GM23338 (cell line): ENCODE results near the gene TFF2. TPM values are rescaled to one million over a fixed set of nuclear protein-coding genes. Genes with fewer than 3 reads are reported as not detected.

Experiments
- ATAC-seq: fragments of 200-7000 bp; cut with Tn5 transposase; 3 replicates; pipeline ENCODE4 v1.9.1; 2020
- DNase-seq: peaks from one replicate; pipeline ENCODE4 v3.0.0-alpha.2; 2015; ENCODE audit warnings: low spot score
- H2AFZ ChIP-seq: fragments of 200-600 bp; sonication (generic); 2 replicates; pipeline ENCODE4 v1.8.0; 2016; ENCODE audit warnings: antibody characterized with exemption, mild to moderate bottlenecking, moderate library complexity
- H3F3A ChIP-seq: fragments of 200-600 bp; sonication (generic); replicated peaks from 2 replicates; pipeline ENCODE4 v1.8.0; 2017; ENCODE audit warnings: antibody characterized with exemption, mixed run types, low read depth
- H3K27ac ChIP-seq: fragments of 200-600 bp; sonication (generic); 2 replicates; pipeline ENCODE4 v1.6.1; 2016; ENCODE audit warnings: low read depth
- H3K27me3 ChIP-seq: fragments of 200-600 bp; sonication (generic); 2 replicates; pipeline ENCODE4 v1.8.0; 2016; ENCODE audit warnings: mild to moderate bottlenecking, mixed run types, moderate library complexity; ENCODE audit not compliant: insufficient read depth
- H3K36me3 ChIP-seq: fragments of 200-600 bp; sonication (generic); 2 replicates; pipeline ENCODE4 v1.8.0; 2016; ENCODE audit warnings: mild to moderate bottlenecking; ENCODE audit not compliant: insufficient read depth
- H3K4me1 ChIP-seq: fragments of 200-600 bp; sonication (generic); 2 replicates; pipeline ENCODE4 v1.8.0; 2016; ENCODE audit warnings: mild to moderate bottlenecking, moderate library complexity; ENCODE audit not compliant: insufficient read depth
- H3K4me2 ChIP-seq: fragments of 200-600 bp; sonication (generic); 2 replicates; pipeline ENCODE4 v1.7.1; 2017; ENCODE audit warnings: mixed run types
- H3K4me3 ChIP-seq: fragments of 200-600 bp; sonication (generic); 2 replicates; pipeline ENCODE4 v1.6.1; 2016; ENCODE audit warnings: mixed run types
- H3K79me2 ChIP-seq: fragments of 200-600 bp; sonication (generic); replicated peaks from 2 replicates; pipeline ENCODE4 v1.8.0; 2017; ENCODE audit warnings: mild to moderate bottlenecking; ENCODE audit not compliant: insufficient read depth
- H3K9me2 ChIP-seq: fragments of 200-600 bp; sonication (generic); 2 replicates; pipeline ENCODE4 v1.8.0; 2017; ENCODE audit not compliant: insufficient read depth
- H4K20me1 ChIP-seq: fragments of 200-600 bp; sonication (generic); replicated peaks from 2 replicates; pipeline ENCODE4 v1.8.0; 2017; ENCODE audit warnings: mild to moderate bottlenecking; ENCODE audit not compliant: insufficient read depth
- H3K27ac Mint-ChIP-seq: 2 replicates; pipeline ENCODE4 v1.8.0; 2020; ENCODE audit warnings: inconsistent platforms, mild to moderate bottlenecking, moderate library complexity, mixed read lengths
- H3K27me3 Mint-ChIP-seq: 3 replicates; pipeline ENCODE4 v1.8.0; 2022; ENCODE audit warnings: low read depth, mild to moderate bottlenecking, moderate library complexity, mixed read lengths, inconsistent platforms; ENCODE audit not compliant: insufficient read depth, poor library complexity
- H3K36me3 Mint-ChIP-seq: 3 replicates; pipeline ENCODE4 v1.8.0; 2021; ENCODE audit warnings: low read depth, mild to moderate bottlenecking, inconsistent platforms, moderate library complexity, mixed read lengths
- H3K4me1 Mint-ChIP-seq: 3 replicates; pipeline ENCODE4 v1.8.0; 2020; ENCODE audit warnings: mild to moderate bottlenecking, inconsistent platforms, mixed read lengths
- H3K4me3 Mint-ChIP-seq: 3 replicates; pipeline ENCODE4 v1.8.0; 2021; ENCODE audit warnings: moderate library complexity, mild to moderate bottlenecking, inconsistent platforms, mixed read lengths
- H3K9me3 Mint-ChIP-seq: 3 replicates; pipeline ENCODE4 v1.8.0; 2020; ENCODE audit warnings: moderate library complexity, mild to moderate bottlenecking, inconsistent platforms, mixed read lengths
- EZH2 ChIP-seq: fragments of 200-600 bp; sonication (generic); IDR thresholded peaks from one replicate; pipeline ENCODE4 v1.8.0; 2017; ENCODE audit warnings: antibody characterized with exemption, mild to moderate bottlenecking, low read depth; ENCODE audit not compliant: unreplicated experiment
- EZH2phosphoT487 ChIP-seq: fragments of 200-600 bp; sonication (generic); IDR thresholded peaks from one replicate; pipeline ENCODE4 v1.8.1; 2018; ENCODE audit warnings: antibody characterized with exemption; ENCODE audit not compliant: unreplicated experiment
- NANOG ChIP-seq: IDR thresholded peaks from 2 replicates; pipeline ENCODE4 v1.6.1; 2016; ENCODE audit warnings: antibody characterized with exemption, borderline replicate concordance
- ZNF114 ChIP-seq: fragments of 250-450 bp; sonication (Bioruptor Pico); IDR thresholded peaks from 2 replicates; pipeline ENCODE4 v1.5.0; 2020; ENCODE audit warnings: mild to moderate bottlenecking, moderate library complexity
- ZNF331 ChIP-seq: fragments of 250-450 bp; sonication (Bioruptor Pico); IDR thresholded peaks from 2 replicates; pipeline ENCODE4 v1.5.0; 2020; ENCODE audit warnings: low read depth, mild to moderate bottlenecking, moderate library complexity
- polyA plus RNA-seq: library from polyadenylated mRNA; unstranded; fragments of >200 nt; fragmentation: Nextera tagmentation; extraction: Ambion mirVana; gene quantifications from 2 replicates; pipeline ENCODE4 v1.2.1, GENCODE V29; 2016
- total RNA-seq: library from RNA; depleted of rRNA; stranded (reverse); fragments of >200 nt; shearing (Covaris generic); gene quantifications from 2 replicates; pipeline ENCODE4 v1.2.3, GENCODE V29; 2014
- TF ChIP-seq, protein P1 (sequence below): fragments of 250-450 bp; sonication (Bioruptor Pico); IDR thresholded peaks from 2 replicates; pipeline ENCODE4 v1.5.0; 2020; ENCODE audit warnings: mild to moderate bottlenecking, moderate library complexity
- TF ChIP-seq, protein P2 (sequence below), 2 experiments: fragments of 200-600 bp in 1 of 2; sonication (generic) in 1 of 2; conservative IDR thresholded peaks; 2 replicates each; pipeline versions ENCODE4 v1.5.1 to v1.6.1; 2016 to 2017; ENCODE audit warnings: antibody characterized with exemption in 2 of 2, low read depth in 2 of 2, mild to moderate bottlenecking in 2 of 2, moderate library complexity in 1 of 2
- TF ChIP-seq, protein P3 (sequence below): IDR thresholded peaks from 2 replicates; pipeline ENCODE4 v1.6.1; 2016; ENCODE audit warnings: antibody characterized with exemption

TFF2 gene
- total and polyA plus RNA-seq, 2 experiments from 2014 or later = not detected

DNA sequence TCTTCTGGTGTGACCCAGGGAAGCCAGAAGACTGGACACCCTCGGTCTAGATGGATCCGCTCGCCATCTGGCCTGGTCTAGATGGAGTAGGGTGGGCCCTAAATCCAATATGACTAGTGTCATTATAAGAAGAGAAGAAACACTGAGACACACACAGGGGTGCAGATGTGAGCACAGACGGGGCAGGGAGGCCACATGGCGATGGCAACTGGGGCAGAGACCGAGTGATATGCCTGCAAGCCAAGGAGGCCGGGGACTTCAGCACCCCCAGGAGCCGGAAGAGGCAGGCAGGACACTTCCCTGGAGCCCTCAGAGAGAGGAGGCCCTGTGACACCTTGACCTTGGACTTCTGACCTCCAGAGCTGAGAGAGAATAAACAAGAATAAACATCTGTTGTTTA is 30.0 kb downstream of the TFF2 start (continued):
- TF ChIP-seq, protein P1, sequence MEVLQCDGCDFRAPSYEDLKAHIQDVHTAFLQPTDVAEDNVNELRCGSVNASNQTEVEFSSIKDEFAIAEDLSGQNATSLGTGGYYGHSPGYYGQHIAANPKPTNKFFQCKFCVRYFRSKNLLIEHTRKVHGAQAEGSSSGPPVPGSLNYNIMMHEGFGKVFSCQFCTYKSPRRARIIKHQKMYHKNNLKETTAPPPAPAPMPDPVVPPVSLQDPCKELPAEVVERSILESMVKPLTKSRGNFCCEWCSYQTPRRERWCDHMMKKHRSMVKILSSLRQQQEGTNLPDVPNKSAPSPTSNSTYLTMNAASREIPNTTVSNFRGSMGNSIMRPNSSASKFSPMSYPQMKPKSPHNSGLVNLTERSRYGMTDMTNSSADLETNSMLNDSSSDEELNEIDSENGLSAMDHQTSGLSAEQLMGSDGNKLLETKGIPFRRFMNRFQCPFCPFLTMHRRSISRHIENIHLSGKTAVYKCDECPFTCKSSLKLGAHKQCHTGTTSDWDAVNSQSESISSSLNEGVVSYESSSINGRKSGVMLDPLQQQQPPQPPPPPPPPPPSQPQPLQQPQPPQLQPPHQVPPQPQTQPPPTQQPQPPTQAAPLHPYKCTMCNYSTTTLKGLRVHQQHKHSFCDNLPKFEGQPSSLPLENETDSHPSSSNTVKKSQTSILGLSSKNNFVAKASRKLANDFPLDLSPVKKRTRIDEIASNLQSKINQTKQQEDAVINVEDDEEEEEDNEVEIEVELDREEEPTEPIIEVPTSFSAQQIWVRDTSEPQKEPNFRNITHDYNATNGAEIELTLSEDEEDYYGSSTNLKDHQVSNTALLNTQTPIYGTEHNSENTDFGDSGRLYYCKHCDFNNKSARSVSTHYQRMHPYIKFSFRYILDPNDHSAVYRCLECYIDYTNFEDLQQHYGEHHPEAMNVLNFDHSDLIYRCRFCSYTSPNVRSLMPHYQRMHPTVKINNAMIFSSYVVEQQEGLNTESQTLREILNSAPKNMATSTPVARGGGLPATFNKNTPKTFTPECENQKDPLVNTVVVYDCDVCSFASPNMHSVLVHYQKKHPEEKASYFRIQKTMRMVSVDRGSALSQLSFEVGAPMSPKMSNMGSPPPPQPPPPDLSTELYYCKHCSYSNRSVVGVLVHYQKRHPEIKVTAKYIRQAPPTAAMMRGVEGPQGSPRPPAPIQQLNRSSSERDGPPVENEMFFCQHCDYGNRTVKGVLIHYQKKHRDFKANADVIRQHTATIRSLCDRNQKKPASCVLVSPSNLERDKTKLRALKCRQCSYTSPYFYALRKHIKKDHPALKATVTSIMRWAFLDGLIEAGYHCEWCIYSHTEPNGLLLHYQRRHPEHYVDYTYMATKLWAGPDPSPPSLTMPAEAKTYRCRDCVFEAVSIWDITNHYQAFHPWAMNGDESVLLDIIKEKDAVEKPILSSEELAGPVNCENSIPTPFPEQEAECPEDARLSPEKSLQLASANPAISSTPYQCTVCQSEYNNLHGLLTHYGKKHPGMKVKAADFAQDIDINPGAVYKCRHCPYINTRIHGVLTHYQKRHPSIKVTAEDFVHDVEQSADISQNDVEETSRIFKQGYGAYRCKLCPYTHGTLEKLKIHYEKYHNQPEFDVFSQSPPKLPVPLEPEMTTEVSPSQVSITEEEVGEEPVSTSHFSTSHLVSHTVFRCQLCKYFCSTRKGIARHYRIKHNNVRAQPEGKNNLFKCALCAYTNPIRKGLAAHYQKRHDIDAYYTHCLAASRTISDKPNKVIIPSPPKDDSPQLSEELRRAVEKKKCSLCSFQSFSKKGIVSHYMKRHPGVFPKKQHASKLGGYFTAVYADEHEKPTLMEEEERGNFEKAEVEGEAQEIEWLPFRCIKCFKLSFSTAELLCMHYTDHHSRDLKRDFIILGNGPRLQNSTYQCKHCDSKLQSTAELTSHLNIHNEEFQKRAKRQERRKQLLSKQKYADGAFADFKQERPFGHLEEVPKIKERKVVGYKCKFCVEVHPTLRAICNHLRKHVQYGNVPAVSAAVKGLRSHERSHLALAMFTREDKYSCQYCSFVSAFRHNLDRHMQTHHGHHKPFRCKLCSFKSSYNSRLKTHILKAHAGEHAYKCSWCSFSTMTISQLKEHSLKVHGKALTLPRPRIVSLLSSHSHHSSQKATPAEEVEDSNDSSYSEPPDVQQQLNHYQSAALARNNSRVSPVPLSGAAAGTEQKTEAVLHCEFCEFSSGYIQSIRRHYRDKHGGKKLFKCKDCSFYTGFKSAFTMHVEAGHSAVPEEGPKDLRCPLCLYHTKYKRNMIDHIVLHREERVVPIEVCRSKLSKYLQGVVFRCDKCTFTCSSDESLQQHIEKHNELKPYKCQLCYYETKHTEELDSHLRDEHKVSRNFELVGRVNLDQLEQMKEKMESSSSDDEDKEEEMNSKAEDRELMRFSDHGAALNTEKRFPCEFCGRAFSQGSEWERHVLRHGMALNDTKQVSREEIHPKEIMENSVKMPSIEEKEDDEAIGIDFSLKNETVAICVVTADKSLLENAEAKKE (CRISPR knock-in tag) = no peak
- TF ChIP-seq ZNF114 (CRISPR knock-in tag) = no peak
- TF ChIP-seq ZNF331 (CRISPR knock-in tag) = no peak
- TF ChIP-seq EZH2 = no peak
- TF ChIP-seq, protein P2, sequence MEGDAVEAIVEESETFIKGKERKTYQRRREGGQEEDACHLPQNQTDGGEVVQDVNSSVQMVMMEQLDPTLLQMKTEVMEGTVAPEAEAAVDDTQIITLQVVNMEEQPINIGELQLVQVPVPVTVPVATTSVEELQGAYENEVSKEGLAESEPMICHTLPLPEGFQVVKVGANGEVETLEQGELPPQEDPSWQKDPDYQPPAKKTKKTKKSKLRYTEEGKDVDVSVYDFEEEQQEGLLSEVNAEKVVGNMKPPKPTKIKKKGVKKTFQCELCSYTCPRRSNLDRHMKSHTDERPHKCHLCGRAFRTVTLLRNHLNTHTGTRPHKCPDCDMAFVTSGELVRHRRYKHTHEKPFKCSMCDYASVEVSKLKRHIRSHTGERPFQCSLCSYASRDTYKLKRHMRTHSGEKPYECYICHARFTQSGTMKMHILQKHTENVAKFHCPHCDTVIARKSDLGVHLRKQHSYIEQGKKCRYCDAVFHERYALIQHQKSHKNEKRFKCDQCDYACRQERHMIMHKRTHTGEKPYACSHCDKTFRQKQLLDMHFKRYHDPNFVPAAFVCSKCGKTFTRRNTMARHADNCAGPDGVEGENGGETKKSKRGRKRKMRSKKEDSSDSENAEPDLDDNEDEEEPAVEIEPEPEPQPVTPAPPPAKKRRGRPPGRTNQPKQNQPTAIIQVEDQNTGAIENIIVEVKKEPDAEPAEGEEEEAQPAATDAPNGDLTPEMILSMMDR (conservative IDR thresholded peaks at IDR 0.05; ENCODE audit: low read depth in 2 of 2) = no peak
- no peak for TF ChIP-seq EZH2phosphoT487

DNA sequence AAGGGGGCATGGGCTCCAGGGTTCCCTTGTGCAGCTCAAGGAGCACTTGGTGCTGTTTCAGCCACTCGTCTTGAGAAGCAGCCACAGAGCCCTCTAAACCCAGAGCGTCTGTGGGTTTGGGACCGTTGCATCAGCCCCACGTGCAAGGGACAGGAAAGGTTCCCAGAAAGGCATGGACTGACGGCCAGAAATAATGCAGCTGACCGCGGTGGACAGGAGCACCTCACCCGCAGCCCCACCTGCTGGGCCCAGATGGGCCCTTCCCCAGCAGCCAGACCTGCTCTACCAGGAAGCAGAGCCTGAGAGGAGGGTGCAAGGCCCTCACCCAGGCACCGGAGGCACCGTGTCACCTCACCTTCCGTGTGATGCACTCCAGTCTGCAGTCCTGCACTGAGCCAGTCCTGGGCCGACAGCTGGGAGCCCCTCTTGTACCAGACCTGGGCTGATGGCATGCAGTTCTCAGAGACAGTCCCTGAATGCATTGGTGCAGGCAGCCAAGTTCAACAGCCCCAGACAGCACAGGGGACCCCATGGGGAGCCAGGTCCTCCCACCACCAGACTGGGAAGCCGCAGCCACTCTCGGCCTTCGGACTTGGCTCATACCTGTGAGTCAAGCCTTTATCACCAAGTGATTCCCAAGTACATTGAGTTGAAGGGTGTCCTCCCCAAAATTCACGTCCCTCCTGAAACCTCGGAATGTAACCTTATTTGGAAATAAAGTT is 30.8 kb downstream of the TFF2 start:
- Mint-ChIP-seq H3K4me1 (peaks cover 28% of the 10 kb centered on the region), H3K9me3 (peaks cover 1% of the 10 kb centered on the region; the same call in 1 of the 3 replicates), H3K27ac (no peak overlapping the region), H3K27me3 (peaks cover 4% of the 10 kb centered on the region), H3K4me3 (no peak overlapping the region), H3K36me3 (no peaks in the 10 kb centered on the region)
- Histone ChIP-seq H3K4me1 (no peaks in the 10 kb centered on the region; the same call in 1 of the 2 replicates), H3K27me3 (no peaks in the 10 kb centered on the region), H3K4me3 (no peak overlapping the region), H3F3A (no peaks in the 10 kb centered on the region), H3K9me2 (no peaks in the 10 kb centered on the region), H3K36me3 (no peaks in the 10 kb centered on the region), H3K79me2 (no peaks in the 10 kb centered on the region), H2AFZ (no peak overlapping the region), H3K27ac (no peak overlapping the region), H3K4me2 (no peak overlapping the region), H4K20me1 (no peaks in the 10 kb centered on the region)
- DNase-seq (no peak), ATAC-seq (peak; percentile 14; the same call in 2 of the 3 replicates)
- TF ChIP-seq EZH2 (no peak), NANOG (no peak)
- TF ChIP-seq, protein P3, sequence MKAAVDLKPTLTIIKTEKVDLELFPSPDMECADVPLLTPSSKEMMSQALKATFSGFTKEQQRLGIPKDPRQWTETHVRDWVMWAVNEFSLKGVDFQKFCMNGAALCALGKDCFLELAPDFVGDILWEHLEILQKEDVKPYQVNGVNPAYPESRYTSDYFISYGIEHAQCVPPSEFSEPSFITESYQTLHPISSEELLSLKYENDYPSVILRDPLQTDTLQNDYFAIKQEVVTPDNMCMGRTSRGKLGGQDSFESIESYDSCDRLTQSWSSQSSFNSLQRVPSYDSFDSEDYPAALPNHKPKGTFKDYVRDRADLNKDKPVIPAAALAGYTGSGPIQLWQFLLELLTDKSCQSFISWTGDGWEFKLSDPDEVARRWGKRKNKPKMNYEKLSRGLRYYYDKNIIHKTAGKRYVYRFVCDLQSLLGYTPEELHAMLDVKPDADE = no peak
